GM18951 (cell line): ENCODE data around the gene PDXK.

ENCODE experiments used
- POLR2A ChIP-seq: IDR thresholded peaks from 4 replicates; pipeline ENCODE4 v1.6.1; 2011; ENCODE audit warnings: mild to moderate bottlenecking; ENCODE audit not compliant: insufficient read length, insufficient read depth; ENCODE audit errors: extremely low read depth
- in situ Hi-C: fragments of 300-500 bp; cut with MboI; formaldehyde crosslinking; loops from one replicate; pipeline ENCODE4 v1.12.0; 2022; ENCODE audit warnings: low sequenced_read_pairs, mixed read lengths, inconsistent platforms; ENCODE audit not compliant: unreplicated experiment

PDXK gene

GRCh38 chr21:43734928-43735229 lies 15.9 kb downstream of the PDXK start:
- in situ Hi-C loops, result no loop called here
- TF ChIP-seq POLR2A, result no peak

DNA sequence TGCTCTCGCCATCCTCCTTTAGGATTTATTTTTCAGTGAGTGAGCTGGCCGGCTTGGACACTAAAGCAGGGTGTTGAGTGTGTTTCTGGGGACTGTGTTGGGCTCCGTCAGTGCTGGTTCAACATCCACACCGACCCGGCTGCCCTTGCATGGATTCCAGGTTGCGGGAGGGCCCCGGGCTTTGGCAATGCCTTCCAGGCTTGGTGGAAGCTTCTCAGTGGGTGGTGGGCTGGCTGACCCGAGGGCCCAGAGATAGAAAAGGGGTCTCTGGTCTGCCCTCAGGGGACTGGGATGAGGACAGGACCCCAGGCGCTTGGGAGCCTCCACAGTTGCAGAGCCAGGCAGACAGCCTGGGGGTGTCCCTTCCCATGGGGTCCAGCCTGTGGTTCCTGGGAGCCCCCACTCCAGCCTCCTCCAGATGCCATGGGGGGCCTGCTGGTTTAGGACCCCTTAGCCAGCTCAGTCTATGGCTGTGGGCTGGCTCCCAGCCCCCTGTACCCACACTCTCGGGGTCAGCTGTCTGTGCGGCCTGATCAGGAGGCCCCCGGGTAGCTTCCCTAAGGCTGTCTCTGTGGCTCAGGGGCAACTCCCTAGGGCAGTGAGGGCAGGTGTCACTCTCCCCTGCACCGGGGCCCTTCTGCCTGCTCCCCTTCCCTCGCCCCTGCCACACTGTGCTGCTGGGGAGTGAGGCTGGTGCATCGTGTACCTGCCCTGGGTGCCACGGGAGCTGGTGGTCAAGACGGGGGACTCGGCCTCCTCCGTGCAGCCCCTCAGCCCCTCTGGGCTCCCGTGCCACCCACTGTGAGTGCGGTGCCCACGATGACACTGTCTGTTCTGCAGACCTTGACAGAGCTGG lies 16.5 kb downstream of the PDXK start:
- no peak for TF ChIP-seq POLR2A
- in situ Hi-C loops, result no loop called here

- in situ Hi-C loops, result no loop called here
- TF ChIP-seq POLR2A, result no peak
These were observed 17.4 kb downstream of the PDXK start for GRCh38 chr21:43736224-43736883.

DNA sequence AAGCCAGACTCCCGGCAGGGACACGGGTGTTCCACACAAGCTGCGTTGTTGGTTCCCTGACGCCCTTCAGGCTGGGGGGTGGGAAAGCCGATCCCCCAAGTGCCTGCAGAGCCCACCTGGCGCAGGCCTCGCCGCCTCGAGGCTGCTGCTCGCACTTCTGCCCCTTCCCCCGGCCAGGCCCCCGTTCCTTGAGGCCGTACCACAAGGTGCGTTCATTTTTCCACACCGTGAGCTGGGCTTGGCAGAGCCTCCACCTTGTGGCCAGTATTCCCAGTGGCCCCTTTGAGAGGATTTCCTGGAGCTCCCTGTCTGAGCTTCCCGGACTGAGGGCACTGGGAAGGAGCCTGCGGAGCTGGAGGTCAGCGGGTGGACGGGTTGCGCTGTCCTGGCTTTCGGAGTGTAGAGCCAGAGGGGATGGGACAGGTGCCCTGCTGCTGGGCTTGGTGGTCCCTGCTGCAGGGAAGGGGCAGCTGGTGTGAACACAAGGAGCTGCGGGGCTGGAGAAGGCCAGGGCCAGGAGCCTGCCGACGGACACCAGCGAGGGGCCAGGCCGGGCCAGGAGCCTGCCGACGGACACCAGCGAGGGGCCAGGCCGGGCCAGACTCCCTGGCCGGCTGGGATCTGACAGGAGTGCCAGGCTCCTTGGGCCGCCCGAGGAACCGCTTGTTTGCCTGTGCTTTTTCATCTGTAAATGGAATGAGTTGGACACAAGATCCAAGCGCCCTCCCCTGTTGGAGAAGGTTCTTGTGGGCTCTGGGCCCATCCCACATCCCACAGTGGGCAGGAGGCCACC lies 18.4 kb downstream of the PDXK start:
- in situ Hi-C loops, result no loop called here
- TF ChIP-seq POLR2A, result no peak

- TF ChIP-seq POLR2A, result no peak
- in situ Hi-C loops, result no loop called here
These were observed 20.9 kb downstream of the PDXK start for GRCh38 chr21:43739621-43740435.

GRCh38 chr21:43740497-43741156 lies 21.7 kb downstream of the PDXK start:
- TF ChIP-seq POLR2A, result no peak
- in situ Hi-C loops, result no loop called here

DNA sequence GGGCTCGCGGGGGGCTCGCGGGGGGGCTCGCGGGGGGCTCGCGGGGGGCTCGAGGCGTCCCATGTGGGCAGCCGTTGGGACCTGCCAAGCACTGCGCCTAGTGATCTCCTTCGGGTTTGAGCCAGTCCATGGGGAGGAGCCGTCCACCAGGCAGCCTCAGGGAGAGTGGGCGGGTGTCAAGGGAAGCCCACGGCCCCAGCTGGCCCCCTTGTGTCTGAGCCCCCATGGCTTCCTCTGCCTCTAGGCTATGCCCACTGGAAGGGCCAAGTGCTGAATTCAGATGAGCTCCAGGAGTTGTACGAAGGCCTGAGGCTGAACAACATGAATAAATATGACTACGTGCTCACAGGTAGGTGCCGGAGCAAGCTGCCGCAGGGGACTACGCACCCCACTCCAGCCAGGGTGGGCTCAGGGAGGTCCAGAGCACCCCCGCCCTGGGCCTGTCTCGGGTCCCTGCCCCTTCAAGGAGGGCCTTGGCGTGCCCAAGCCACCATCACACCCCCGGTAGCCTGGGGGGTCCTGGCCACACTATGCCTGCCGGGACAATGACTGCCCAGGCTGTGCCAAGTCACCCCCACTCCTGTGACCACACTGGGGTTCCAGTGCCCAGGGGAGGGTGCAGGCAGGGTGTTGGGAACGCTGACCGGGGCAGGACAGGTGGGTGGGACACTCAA lies 22.6 kb downstream of the PDXK start:
- TF ChIP-seq POLR2A, result no peak
- in situ Hi-C loops, result no loop called here

GRCh38 chr21:43743947-43744346 lies 25.0 kb downstream of the PDXK start:
- TF ChIP-seq POLR2A, result no peak
- in situ Hi-C loops, result no loop called here

- in situ Hi-C loops, result no loop called here
- TF ChIP-seq POLR2A, result no peak
These were observed 25.8 kb downstream of the PDXK start for GRCh38 chr21:43744725-43745124.

- TF ChIP-seq POLR2A, result no peak
- in situ Hi-C loops, result no loop called here
These were observed 27.0 kb downstream of the PDXK start for GRCh38 chr21:43745772-43746517.

DNA sequence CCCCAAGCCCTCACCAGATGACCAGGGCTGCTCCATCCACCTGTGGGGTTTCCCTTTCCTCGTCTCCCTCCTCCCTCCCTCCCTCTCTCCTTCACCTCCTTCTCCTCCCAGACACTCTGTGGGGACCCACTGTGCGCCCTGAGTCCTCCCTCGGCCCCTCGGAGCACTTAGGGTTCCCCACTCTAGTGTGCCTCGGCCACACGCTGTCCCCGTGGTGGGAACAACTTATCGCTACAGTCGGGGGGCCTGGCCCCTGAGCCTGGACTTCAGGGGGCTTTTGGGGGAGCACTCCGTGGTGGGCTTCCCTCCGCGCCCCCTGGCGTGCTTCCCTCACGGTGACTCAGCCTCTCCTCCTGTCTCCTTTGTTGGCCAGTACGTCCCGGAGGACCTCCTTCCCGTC lies 29.7 kb downstream of the PDXK start:
- in situ Hi-C loops, result no loop called here
- no peak for TF ChIP-seq POLR2A
